ENCODE data around the gene ARHGAP29. TPM values are rescaled to one million over a fixed set of nuclear protein-coding genes. Genes with fewer than 3 reads are reported as not detected.

ARHGAP29 gene
- total and polyA plus RNA-seq, 10 of the 15 experiments (the other 5 are each of a cell fraction or from before 2014, with no cell fraction given), result under 0.01 to 0.43 (median 0.10) TPM; not detected in 4

GRCh38 chr1:94209425-94209824, 28.0 kb downstream of the ARHGAP29 start:
- Histone ChIP-seq H3K27ac (ENCODE audit: control insufficient read depth, insufficient read depth) (no peak overlapping the region), H3K9ac (ENCODE audit: control insufficient read depth, insufficient read depth, low read length) (no peak overlapping the region), H3K79me2 (ENCODE audit: control insufficient read depth, insufficient read depth, low read length) (no peaks in the 10 kb centered on the region), H3K4me3 (no peak overlapping the region), H2AFZ (ENCODE audit: control insufficient read depth, low read depth, low read length) (no peak overlapping the region), H3K4me2 (ENCODE audit: control insufficient read depth, insufficient read depth) (no peak overlapping the region), H3K36me3 (ENCODE audit: control insufficient read depth in 2 of 2, insufficient read depth in 2 of 2, low read length in 1 of 2) (no peaks in the 10 kb centered on the region), H3K9me3 (replicated peaks; ENCODE audit: control insufficient read depth, insufficient read depth, low read length) (no peaks in the 10 kb centered on the region), H4K20me1 (ENCODE audit: control insufficient read depth, insufficient read depth) (no peaks in the 10 kb centered on the region), H3K4me1 (ENCODE audit: control insufficient read depth, insufficient read depth, low read length) (no peaks in the 10 kb centered on the region), H3K27me3 (replicated peaks in 1 of 2; ENCODE audit: control insufficient read depth in 2 of 2, insufficient read depth in 2 of 2, low read length in 1 of 2) (no peaks in the 10 kb centered on the region)
- ChIA-PET POLR2A (no interaction called here), SMC1A (ENCODE audit: uncharacterized antibody, unreplicated experiment) (interaction anchor here (0.8 kb wide), 1 partner anchor 23 kb away, joined by 3 read pairs; no protein-coding TSS in a partner anchor), CTCF (no interaction called here), RAD21 (ENCODE audit: unreplicated experiment) (no interaction called here)
- no TSS peak for BruUV-seq (replicated peaks)
- ATAC-seq (no peak), FAIRE-seq (no peak), DNase-seq (ENCODE audit: low read depth, low spot score) (no peak)
- in situ Hi-C loops (cut with MboI) (no loop called here), intact Hi-C loops (cut with micrococcal nuclease; ENCODE audit: unreplicated experiment) (no loop called here)
- TF ChIP-seq PRDM15 (CRISPR knock-in tag; IDR thresholded peaks at IDR 0.05) (no peak), IRF3 (IDR thresholded peaks at IDR 0.05) (no peak), NFYA (IDR thresholded peaks at IDR 0.05; ENCODE audit: borderline replicate concordance, low read depth, low read length) (no peak), CBX5 (IDR thresholded peaks at IDR 0.05; ENCODE audit: low read depth) (no peak), RELA (IDR thresholded peaks at IDR 0.05; ENCODE audit: borderline replicate concordance, partially characterized antibody) (no peak), MAX (IDR thresholded peaks at IDR 0.05; ENCODE audit: low read depth, low read length) (no peak), KDM1A (IDR thresholded peaks at IDR 0.05; ENCODE audit: borderline replicate concordance) (no peak), JUNB (IDR thresholded peaks at IDR 0.05) (no peak), DPF2 (IDR thresholded peaks at IDR 0.05) (no peak), ZBTB40 (IDR thresholded peaks at IDR 0.05; ENCODE audit: borderline replicate concordance) (no peak), KAT2A (conservative IDR thresholded peaks at IDR 0.05; ENCODE audit: control insufficient read depth, low read depth, low read length) (no peak), BRCA1 (IDR thresholded peaks at IDR 0.05; ENCODE audit: low read depth, low read length) (no peak), ZBTB33 (IDR thresholded peaks at IDR 0.05) (no peak)

All from GM12878 (cell line).